Neural cell (in vitro differentiated cells): ENCODE measurements around the gene GSTM1. TPM values are rescaled to one million over a fixed set of nuclear protein-coding genes. Genes with fewer than 3 reads are reported as not detected.

Experiments
- H2AFZ ChIP-seq: fragments of 200-600, 300-800 bp; sonication (generic), shearing (Covaris generic); 2 replicates; pipeline ENCODE4 v1.6.0; 2014; ENCODE audit warnings: low read depth, mild to moderate bottlenecking, antibody characterized with exemption, low read length, moderate library complexity
- H3F3A ChIP-seq: fragments of 200-600 bp; shearing (Covaris generic); 2 replicates; pipeline ENCODE4 v1.6.1; 2016; ENCODE audit warnings: mild to moderate bottlenecking, moderate library complexity, mixed read lengths, antibody characterized with exemption, low read length; ENCODE audit not compliant: insufficient read depth, poor library complexity, severe bottlenecking
- H3K27ac ChIP-seq: fragments of 200-600, 300-800 bp; sonication (generic), shearing (Covaris generic); 2 replicates; pipeline ENCODE4 v1.5.1; 2014; ENCODE audit warnings: mild to moderate bottlenecking, low read length, moderate library complexity
- H3K27me3 ChIP-seq: fragments of 300-800, 200-600 bp; sonication (generic), shearing (Covaris generic); 2 replicates; pipeline ENCODE4 v1.6.0; 2014; ENCODE audit warnings: mild to moderate bottlenecking, low read depth, low read length, moderate library complexity; ENCODE audit not compliant: insufficient read depth
- H3K36me3 ChIP-seq: fragments of 300-800, 200-600 bp; sonication (generic), shearing (Covaris generic); 2 replicates; pipeline ENCODE4 v1.5.1; 2014; ENCODE audit warnings: mild to moderate bottlenecking, antibody characterized with exemption, low read length, moderate library complexity; ENCODE audit not compliant: insufficient read depth
- H3K4me2 ChIP-seq: fragments of 300-800, 200-600 bp; sonication (generic), shearing (Covaris generic); 2 replicates; pipeline ENCODE4 v1.6.0; 2014; ENCODE audit warnings: mild to moderate bottlenecking, low read length
- H3K4me3 ChIP-seq: fragments of 300-800, 200-600 bp; sonication (generic), shearing (Covaris generic); 2 replicates; pipeline ENCODE4 v1.5.1; 2014; ENCODE audit warnings: mild to moderate bottlenecking, low read length, moderate library complexity
- H3K79me2 ChIP-seq: fragments of 200-600 bp; shearing (Covaris generic); replicated peaks from 2 replicates; pipeline ENCODE4 v1.6.0; 2014; ENCODE audit warnings: mild to moderate bottlenecking, low read length, moderate library complexity; ENCODE audit not compliant: insufficient read depth
- H3K9ac ChIP-seq: fragments of 300-800, 200-600 bp; sonication (generic), shearing (Covaris generic); 2 replicates; pipeline ENCODE4 v1.6.1; 2016; ENCODE audit warnings: mild to moderate bottlenecking, low read length, mixed read lengths
- H3K9me2 ChIP-seq: fragments of 200-600 bp; shearing (Covaris generic); 2 replicates; pipeline ENCODE4 v1.6.1; 2016; ENCODE audit warnings: mild to moderate bottlenecking, low read length, mixed read lengths; ENCODE audit not compliant: insufficient read depth
- H3K9me3 ChIP-seq: fragments of 200-600, 300-800 bp; sonication (generic), shearing (Covaris generic); 2 replicates; pipeline ENCODE4 v1.6.1; 2016; ENCODE audit warnings: mild to moderate bottlenecking, mixed run types, low read length, moderate library complexity, mixed read lengths
- H4K20me1 ChIP-seq: fragments of 200-600 bp; shearing (Covaris generic); 2 replicates; pipeline ENCODE4 v1.6.1; 2016; ENCODE audit warnings: mild to moderate bottlenecking, mixed run types; ENCODE audit not compliant: insufficient read depth
- EP300 ChIP-seq: fragments of 450-650 bp; conservative IDR thresholded peaks from 2 replicates; pipeline ENCODE4 v1.6.1; 2014; ENCODE audit warnings: antibody characterized with exemption, mild to moderate bottlenecking, moderate library complexity; ENCODE audit not compliant: poor library complexity, severe bottlenecking
- EZH2 ChIP-seq: fragments of 200-600, 300-800 bp; shearing (Covaris generic), sonication (generic); IDR thresholded peaks from 2 replicates; pipeline ENCODE4 v1.6.1; 2014; ENCODE audit warnings: antibody characterized with exemption, low read length, borderline replicate concordance, mild to moderate bottlenecking; ENCODE audit not compliant: insufficient read depth, poor library complexity, severe bottlenecking
- MXI1 ChIP-seq: fragments of 450-650 bp; conservative IDR thresholded peaks from 2 replicates; pipeline ENCODE4 v1.6.1; 2014; ENCODE audit warnings: antibody characterized with exemption, mild to moderate bottlenecking; ENCODE audit not compliant: poor library complexity, severe bottlenecking
- POLR2AphosphoS5 ChIP-seq: IDR thresholded peaks from 2 replicates; pipeline ENCODE4 v1.6.1; 2012
- RAD21 ChIP-seq: fragments of 450-650 bp; conservative IDR thresholded peaks from 2 replicates; pipeline ENCODE4 v1.6.1; 2014; ENCODE audit warnings: antibody characterized with exemption, mild to moderate bottlenecking, moderate library complexity
- REST ChIP-seq: IDR thresholded peaks from 2 replicates; pipeline ENCODE4 v1.6.1; 2012; ENCODE audit warnings: borderline replicate concordance
- SMC3 ChIP-seq: fragments of 450-650 bp; conservative IDR thresholded peaks from 2 replicates; pipeline ENCODE4 v1.6.1; 2014; ENCODE audit warnings: antibody characterized with exemption, mild to moderate bottlenecking, moderate library complexity; ENCODE audit not compliant: poor library complexity
- TAF1 ChIP-seq: IDR thresholded peaks from 2 replicates; pipeline ENCODE4 v1.6.1; 2012; ENCODE audit warnings: low read depth
- polyA plus RNA-seq: library from polyadenylated mRNA; depleted of rRNA; stranded (reverse); fragments of >200 nt; gene quantifications from 2 replicates; pipeline ENCODE4 v1.2.3, GENCODE V29; 2014
- TF ChIP-seq, protein P1 (sequence below): fragments of 450-650 bp; IDR thresholded peaks from 2 replicates; pipeline ENCODE4 v1.5.1; 2014; ENCODE audit warnings: antibody characterized with exemption, mild to moderate bottlenecking, moderate library complexity; ENCODE audit not compliant: poor library complexity, severe bottlenecking

GSTM1 gene
- polyA plus RNA-seq, 1 donor from 2014 or later = not detected

DNA sequence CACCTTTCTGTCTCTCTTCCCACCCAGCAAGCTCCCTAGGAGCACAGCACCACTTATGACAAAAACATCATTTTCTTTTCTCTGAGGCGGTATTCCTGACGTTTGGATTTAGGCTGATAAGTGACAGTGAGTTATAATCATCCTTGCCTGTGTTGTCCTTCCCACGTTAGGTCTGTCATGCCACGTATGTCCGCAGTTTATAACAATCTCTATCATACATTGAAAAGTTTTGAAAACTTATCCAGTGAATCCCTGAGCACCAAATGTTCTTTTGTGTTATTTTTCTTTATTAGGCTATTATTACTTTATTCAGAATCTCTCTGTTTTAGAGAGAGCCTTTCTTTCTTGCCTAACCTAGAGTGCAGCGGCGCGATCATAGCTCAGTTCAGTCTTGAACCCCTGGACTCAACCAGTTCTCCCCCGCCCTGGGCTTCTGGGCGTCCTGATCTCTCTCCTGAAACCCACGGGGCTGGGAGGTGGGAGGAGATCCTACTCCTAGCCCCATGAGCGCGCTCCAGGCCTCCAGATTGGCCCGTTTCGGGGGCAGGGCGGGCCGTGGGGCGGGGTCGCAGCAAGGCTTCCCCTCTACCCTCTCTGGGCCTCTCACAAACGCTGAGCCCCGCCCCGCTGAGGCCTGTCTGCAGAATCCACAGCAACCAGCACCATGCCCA is 20.0 kb upstream of the GSTM1 start, which contains the start of gene GSTM2:
Gene GSTM2 (plus strand): TSS at position 606 of the 671 bp plus-strand sequence. CDS start 59 bp downstream, at position 665.
- Histone ChIP-seq H4K20me1 (no peaks in the 10 kb centered on the region), H3K79me2 (no peaks in the 10 kb centered on the region), H3F3A (no peaks in the 10 kb centered on the region), H3K27me3 (no peaks in the 10 kb centered on the region), H3K4me3 (peak within 1 kb of the TSS; percentile 56), H3K27ac (no peak within 1 kb of the TSS), H3K36me3 (no peaks in the 10 kb centered on the region), H3K9me3 (no peaks in the 10 kb centered on the region), H3K9ac (peak within 1 kb of the TSS; percentile 34), H3K4me2 (no peak within 1 kb of the TSS), H2AFZ (no peak within 1 kb of the TSS), H3K9me2 (no peaks in the 10 kb centered on the region)
- TF ChIP-seq TAF1 = no peak
- no peak for TF ChIP-seq POLR2AphosphoS5
- no peak for TF ChIP-seq EZH2
- no peak for TF ChIP-seq MXI1
- no peak for TF ChIP-seq SMC3
- TF ChIP-seq EP300 = no peak
- no peak for TF ChIP-seq REST
- TF ChIP-seq, protein P1, sequence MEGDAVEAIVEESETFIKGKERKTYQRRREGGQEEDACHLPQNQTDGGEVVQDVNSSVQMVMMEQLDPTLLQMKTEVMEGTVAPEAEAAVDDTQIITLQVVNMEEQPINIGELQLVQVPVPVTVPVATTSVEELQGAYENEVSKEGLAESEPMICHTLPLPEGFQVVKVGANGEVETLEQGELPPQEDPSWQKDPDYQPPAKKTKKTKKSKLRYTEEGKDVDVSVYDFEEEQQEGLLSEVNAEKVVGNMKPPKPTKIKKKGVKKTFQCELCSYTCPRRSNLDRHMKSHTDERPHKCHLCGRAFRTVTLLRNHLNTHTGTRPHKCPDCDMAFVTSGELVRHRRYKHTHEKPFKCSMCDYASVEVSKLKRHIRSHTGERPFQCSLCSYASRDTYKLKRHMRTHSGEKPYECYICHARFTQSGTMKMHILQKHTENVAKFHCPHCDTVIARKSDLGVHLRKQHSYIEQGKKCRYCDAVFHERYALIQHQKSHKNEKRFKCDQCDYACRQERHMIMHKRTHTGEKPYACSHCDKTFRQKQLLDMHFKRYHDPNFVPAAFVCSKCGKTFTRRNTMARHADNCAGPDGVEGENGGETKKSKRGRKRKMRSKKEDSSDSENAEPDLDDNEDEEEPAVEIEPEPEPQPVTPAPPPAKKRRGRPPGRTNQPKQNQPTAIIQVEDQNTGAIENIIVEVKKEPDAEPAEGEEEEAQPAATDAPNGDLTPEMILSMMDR = no peak
- no peak for TF ChIP-seq RAD21

DNA sequence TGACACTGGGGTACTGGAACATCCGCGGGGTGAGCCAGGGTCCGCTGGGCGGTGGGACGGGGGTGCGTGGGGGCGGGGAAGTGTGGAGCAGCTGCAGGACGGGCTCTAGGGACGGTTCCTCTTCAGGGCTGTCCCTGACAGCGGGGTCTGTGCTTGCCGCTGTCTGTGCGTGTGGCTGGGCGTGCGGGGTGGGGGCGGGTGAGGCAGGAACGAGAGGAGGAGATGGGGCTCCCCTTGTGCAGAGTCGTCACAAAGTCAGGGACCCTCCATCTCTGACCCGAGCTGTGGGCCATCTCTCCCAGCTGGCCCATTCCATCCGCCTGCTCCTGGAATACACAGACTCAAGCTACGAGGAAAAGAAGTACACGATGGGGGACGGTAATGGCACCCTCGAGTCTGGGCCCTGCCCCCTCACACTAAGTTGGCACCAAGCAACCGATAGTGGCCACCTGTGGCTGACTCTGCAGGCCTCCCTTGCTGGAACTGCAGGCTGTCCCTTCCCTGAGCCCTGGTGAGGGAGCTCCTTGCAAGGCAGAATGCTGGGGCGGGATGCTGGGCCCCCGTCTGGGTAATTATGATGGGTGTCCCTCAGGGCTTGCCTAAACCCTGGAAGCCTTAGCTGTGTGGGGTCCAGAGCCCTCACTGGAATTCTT is 19.4 kb upstream of the GSTM1 start:
- TF ChIP-seq EP300 (no peak), POLR2AphosphoS5 (no peak), MXI1 (no peak), REST (no peak), RAD21 (no peak), SMC3 (no peak), EZH2 (no peak), TAF1 (no peak)
- TF ChIP-seq, protein P1 = no peak
- Histone ChIP-seq H3K79me2 (no peaks in the 10 kb centered on the region), H3K9me2 (no peaks in the 10 kb centered on the region), H3K4me3 (peak overlapping the region; percentile 56), H4K20me1 (no peaks in the 10 kb centered on the region), H3K27ac (no peak overlapping the region), H3K27me3 (no peaks in the 10 kb centered on the region), H3F3A (no peaks in the 10 kb centered on the region), H3K9ac (peak overlapping the region; percentile 34), H2AFZ (no peak overlapping the region), H3K36me3 (no peaks in the 10 kb centered on the region), H3K9me3 (no peaks in the 10 kb centered on the region), H3K4me2 (no peak overlapping the region)
